Left ventricle myocardium inferior (tissue), 1 donor: ENCODE results near the gene EVA1C. TPM values are rescaled to one million over a fixed set of nuclear protein-coding genes. Genes with fewer than 3 reads are reported as not detected.
"Not testable (repeated sequence)": the region's sequence is repeated elsewhere in the genome, so short reads cannot be mapped to it uniquely, and the experiment has no call there.

Experiments used
- DNase-seq: peaks from one replicate; pipeline ENCODE4 v3.0.0-alpha.2; 2020
- H3K27ac ChIP-seq: fragments of 200-600 bp; replicated peaks from 2 replicates; pipeline ENCODE4 v1.8.0; 2021
- H3K27me3 ChIP-seq: fragments of 200-600 bp; 2 replicates; pipeline ENCODE4 v1.8.0; 2021; ENCODE audit warnings: low read depth
- H3K36me3 ChIP-seq: fragments of 200-600 bp; 2 replicates; pipeline ENCODE4 v1.8.0; 2021
- H3K4me1 ChIP-seq: fragments of 200-600 bp; 2 replicates; pipeline ENCODE4 v1.8.0; 2021
- H3K4me3 ChIP-seq: fragments of 200-600 bp; 2 replicates; pipeline ENCODE4 v1.8.0; 2021; ENCODE audit warnings: mild to moderate bottlenecking, moderate library complexity
- H3K9me3 ChIP-seq: fragments of 200-600 bp; replicated peaks from 2 replicates; pipeline ENCODE4 v1.8.0; 2021
- CTCF ChIP-seq: fragments of 200-600 bp; IDR thresholded peaks from 2 replicates; pipeline ENCODE4 v1.8.0; 2021; ENCODE audit warnings: antibody characterized with exemption, mild to moderate bottlenecking, borderline replicate concordance
- intact Hi-C: fragments of 100-400 bp; cut with micrococcal nuclease; formaldehyde crosslinking; loops from one replicate; pipeline ENCODE4 v1.11.0; 2022
- total RNA-seq: library from RNA; stranded (reverse); fragmentation: NEBNext Ultra II Directional; extraction: Animal tissue kit (Norgen Biotek cat#: 25700); gene quantifications from one replicate; pipeline ENCODE4 v1.2.1, GENCODE V29; 2021
- donor health status: DM: no; HTN: yes; CAD: no; lungs with severe emphysema.

EVA1C gene
- total RNA-seq, 1 donor from 2014 or later: 13.9 TPM

DNA sequence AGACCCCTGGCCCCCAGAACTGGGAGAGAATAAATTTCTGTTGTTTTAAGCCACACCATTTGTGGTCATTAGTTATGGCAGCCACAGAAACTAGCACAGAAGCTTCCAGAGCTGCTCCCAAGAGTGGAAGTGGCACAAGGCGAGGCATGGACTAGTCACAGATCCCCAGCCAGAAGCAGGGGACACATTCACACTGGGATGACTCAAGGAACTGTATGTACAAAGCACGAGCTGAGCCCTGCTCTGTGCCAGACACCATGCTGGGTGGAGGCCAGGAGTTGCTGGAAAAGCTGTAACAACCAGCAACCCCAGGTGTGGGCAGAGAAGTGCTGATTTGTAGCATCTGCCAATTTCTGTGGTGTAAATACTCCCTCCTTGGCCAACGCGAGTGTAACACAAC, 117.2 kb downstream of the EVA1C start:
- intact Hi-C loops: no loop called here
- no peaks in the 10 kb centered on the region for H3K36me3 ChIP-seq
- peaks cover 13% of the 10 kb centered on the region for H3K4me1 ChIP-seq
- no peak for TF ChIP-seq CTCF
- H3K9me3 ChIP-seq: no peaks in the 10 kb centered on the region
- H3K27me3 ChIP-seq: no peaks in the 10 kb centered on the region
- DNase-seq: no peak
- no peak overlapping the region for H3K4me3 ChIP-seq
- no peak overlapping the region for H3K27ac ChIP-seq

GRCh38 chr21:32530809-32531208, 118.3 kb downstream of the EVA1C start:
- DNase-seq, H3K9me3 ChIP-seq, H3K27ac ChIP-seq, intact Hi-C loops, H3K27me3 ChIP-seq, H3K36me3 ChIP-seq, H3K4me3 ChIP-seq, H3K4me1 ChIP-seq: not testable (repeated sequence)

GRCh38 chr21:32531561-32531960, 119.1 kb downstream of the EVA1C start:
- H3K36me3 ChIP-seq, DNase-seq, H3K27me3 ChIP-seq, intact Hi-C loops, H3K4me1 ChIP-seq, H3K4me3 ChIP-seq, H3K9me3 ChIP-seq, H3K27ac ChIP-seq: not testable (repeated sequence)

DNA sequence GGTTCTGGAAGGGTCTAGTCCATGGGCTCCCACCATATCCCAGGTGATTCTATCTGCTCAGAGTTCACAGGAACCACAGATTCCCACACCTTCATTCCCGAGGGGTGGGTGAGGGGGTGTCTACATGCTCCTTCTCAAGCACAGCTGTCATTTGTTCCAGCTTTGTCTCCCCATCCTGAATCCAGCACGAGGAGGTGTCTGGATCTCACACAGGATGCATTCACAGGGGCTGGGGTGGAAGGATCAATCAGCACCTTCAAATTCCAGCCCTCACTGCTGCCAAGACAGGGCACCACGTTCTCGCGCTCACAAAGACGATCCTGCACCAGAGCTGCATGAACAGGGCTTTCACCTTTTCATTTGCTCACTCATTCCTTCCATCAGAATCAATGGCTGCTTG, 120.1 kb downstream of the EVA1C start:
- Histone ChIP-seq H3K4me1 (peaks cover 4% of the 10 kb centered on the region), H3K36me3 (no peaks in the 10 kb centered on the region), H3K9me3 (no peaks in the 10 kb centered on the region), H3K4me3 (no peak overlapping the region), H3K27ac (no peak overlapping the region), H3K27me3 (no peaks in the 10 kb centered on the region)
- no peak for DNase-seq
- intact Hi-C loops: no loop called here
- no peak for TF ChIP-seq CTCF

GRCh38 chr21:32533053-32533452, 120.5 kb downstream of the EVA1C start:
- H3K4me1 ChIP-seq: peaks cover 5% of the 10 kb centered on the region
- intact Hi-C loops: no loop called here
- TF ChIP-seq CTCF: no peak
- no peak overlapping the region for H3K4me3 ChIP-seq
- no peak overlapping the region for H3K27ac ChIP-seq
- no peaks in the 10 kb centered on the region for H3K27me3 ChIP-seq
- H3K9me3 ChIP-seq: no peaks in the 10 kb centered on the region
- no peak for DNase-seq
- H3K36me3 ChIP-seq: no peaks in the 10 kb centered on the region

DNA sequence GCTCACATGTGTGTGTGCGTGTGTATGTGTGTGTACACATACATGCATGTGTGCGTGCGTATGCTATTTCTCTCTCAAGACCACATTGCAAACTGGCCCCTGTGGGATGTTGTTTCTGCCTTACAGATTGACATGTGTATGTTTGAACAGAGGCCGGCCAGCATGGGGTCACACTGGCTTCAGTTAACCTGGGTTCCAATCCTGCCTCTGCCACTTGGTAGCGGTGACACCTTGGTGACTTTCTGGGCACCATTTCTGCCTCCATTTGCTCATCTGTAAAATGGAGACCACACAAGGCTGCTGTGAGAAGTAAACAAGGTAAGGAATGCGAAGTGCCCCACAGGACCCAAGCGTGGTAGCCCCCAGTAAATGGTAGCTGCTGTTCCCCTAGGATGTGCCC, 121.1 kb downstream of the EVA1C start:
- H3K9me3 ChIP-seq: no peaks in the 10 kb centered on the region
- H3K27ac ChIP-seq: no peak overlapping the region
- H3K27me3 ChIP-seq: no peaks in the 10 kb centered on the region
- peaks cover 5% of the 10 kb centered on the region for H3K4me1 ChIP-seq
- H3K36me3 ChIP-seq: no peaks in the 10 kb centered on the region
- TF ChIP-seq CTCF: no peak
- intact Hi-C loops: no loop called here
- no peak overlapping the region for H3K4me3 ChIP-seq
- no peak for DNase-seq

GRCh38 chr21:32534113-32534512, 121.6 kb downstream of the EVA1C start:
- no peaks in the 10 kb centered on the region for H3K27me3 ChIP-seq
- no peak overlapping the region for H3K4me3 ChIP-seq
- TF ChIP-seq CTCF: no peak

More at GRCh38 chr21:32534113-32534512, 121.6 kb downstream of the EVA1C start:
- Histone ChIP-seq H3K9me3 (no peaks in the 10 kb centered on the region), H3K36me3 (no peaks in the 10 kb centered on the region), H3K4me1 (peaks cover 5% of the 10 kb centered on the region), H3K27ac (no peak overlapping the region)
- no peak for DNase-seq
- intact Hi-C loops: no loop called here
